Activated T-helper 1 cell treated with Interleukin-2 at 50 U/mL for 16 hours (primary cell): ENCODE measurements around the gene SMYD3.
"Not testable (repeated sequence)": the region's sequence is repeated elsewhere in the genome, so short reads cannot be mapped to it uniquely, and the experiment has no call there.

Experiments used
- DNase-seq: peaks from one replicate; pipeline ENCODE4 v3.0.0-alpha.2; 2020; ENCODE audit warnings: low read depth

SMYD3 gene

GRCh38 chr1:245768596-245768995 is 738.5 kb downstream of the SMYD3 start:
- DNase-seq = no peak

- no peak for DNase-seq
Measured at GRCh38 chr1:245765230-245766000, 741.7 kb downstream of the SMYD3 start.

DNA sequence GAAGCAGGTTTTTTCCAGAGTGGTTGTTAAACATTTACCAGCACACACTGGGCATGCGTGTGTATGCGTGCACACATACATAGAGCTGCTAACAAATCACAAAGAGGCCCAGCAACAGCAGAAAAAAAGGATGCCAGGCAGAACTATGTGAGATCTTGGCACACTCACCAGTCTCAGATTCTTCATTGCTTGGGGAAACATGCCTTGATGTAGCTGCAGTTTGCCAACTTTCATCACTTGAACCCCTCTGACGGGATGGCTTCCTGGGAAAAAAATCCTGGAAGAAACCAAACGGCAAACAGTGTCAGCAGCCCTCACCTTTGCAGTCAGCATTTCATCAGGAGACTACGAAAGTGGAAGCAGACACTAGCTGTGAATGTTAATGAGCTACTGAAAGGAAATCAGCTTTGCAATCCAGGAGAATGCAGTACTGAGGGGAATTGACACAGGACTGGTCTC is 743.2 kb downstream of the SMYD3 start:
- DNase-seq = no peak

- no peak for DNase-seq
Measured at GRCh38 chr1:245762396-245762910, 744.6 kb downstream of the SMYD3 start.

- no peak for DNase-seq
Measured at GRCh38 chr1:245760301-245760700, 746.8 kb downstream of the SMYD3 start.

- DNase-seq = no peak
Measured at GRCh38 chr1:245754463-245754961, 752.6 kb downstream of the SMYD3 start.

DNA sequence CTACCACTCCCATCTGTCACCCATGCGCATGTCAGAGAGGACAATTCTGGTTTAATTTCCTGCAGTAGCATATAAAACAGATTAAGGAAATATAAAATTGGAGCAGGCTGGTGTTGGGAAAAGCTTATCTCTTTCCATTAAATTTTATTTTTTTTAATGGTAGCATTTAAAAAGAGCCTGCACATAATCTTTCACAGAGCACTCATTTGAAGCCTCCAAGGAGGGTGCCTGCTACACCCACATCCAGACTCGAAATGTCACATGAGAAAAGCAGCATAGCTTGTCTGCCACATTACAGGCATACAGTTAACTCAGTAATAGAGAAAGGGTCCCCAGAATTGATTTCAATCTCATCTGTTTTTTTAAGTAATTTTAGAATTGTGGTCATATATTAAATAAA is 753.3 kb downstream of the SMYD3 start:
- DNase-seq = no peak

GRCh38 chr1:245752561-245752960 is 754.5 kb downstream of the SMYD3 start:
- no peak for DNase-seq

- DNase-seq = no peak
Measured at GRCh38 chr1:245751726-245752470, 755.2 kb downstream of the SMYD3 start.

GRCh38 chr1:245751116-245751515 is 756.0 kb downstream of the SMYD3 start:
- no peak for DNase-seq

- DNase-seq = no peak
Measured at GRCh38 chr1:245750261-245750660, 756.8 kb downstream of the SMYD3 start.

DNA sequence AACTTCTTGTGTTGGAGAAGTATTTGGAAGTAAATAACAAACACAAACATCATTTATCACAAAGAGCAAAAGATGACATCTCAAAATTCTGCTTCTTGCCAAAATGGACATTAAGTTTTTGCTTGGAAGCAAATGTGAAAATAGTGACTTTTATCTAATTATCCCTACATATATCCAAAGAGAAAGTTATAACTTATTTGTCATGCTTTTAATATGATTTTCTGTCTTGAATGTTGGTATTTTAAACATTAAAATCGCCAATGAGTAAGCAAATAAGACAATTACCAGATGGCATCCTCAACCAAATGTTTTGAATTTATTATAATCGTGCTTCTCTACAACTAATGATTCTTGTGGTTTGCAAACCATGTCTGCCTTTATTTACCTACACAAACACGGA is 758.0 kb downstream of the SMYD3 start:
- DNase-seq = no peak

GRCh38 chr1:245748646-245749045 is 758.4 kb downstream of the SMYD3 start:
- DNase-seq = no peak

DNA sequence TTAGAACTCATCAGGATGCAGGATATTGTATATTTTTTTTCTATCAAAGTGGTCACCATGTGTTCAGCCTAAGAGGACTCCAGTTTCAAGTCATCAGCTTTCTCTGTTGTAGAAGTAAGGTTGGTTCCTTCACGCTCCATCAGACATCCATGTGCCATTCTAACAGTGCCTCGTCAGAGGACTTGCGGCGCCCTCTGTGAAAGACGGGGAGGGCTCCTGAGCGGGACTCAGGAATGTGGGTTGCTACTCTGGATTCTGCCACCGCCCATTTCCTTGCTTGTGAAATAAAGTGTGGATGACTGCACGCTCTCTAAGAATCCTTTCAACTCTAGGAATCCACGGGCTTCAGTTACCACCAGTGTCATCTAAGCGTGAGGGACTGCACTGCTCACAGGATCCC is 758.8 kb downstream of the SMYD3 start:
- no peak for DNase-seq

DNA sequence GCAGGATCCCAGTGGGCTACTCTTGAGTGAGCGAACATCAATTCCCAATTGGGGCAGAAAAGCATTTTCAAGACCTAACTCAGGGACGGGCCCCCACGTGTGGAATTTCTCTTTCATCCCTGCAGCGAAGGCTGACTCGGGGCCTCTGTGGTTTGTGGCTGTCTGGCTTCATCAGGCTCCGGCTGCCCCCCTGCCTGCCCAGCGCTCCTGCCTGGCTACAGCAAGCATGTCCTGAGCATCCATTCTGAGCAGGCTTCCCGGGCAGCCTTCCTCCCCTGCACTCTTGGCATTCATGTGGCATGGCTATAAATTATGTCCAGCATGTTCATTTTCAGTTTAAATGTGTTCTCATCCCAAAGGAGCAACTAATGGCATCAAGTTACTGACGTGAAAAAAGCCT is 764.2 kb downstream of the SMYD3 start:
- no peak for DNase-seq

GRCh38 chr1:245740336-245740735 is 766.7 kb downstream of the SMYD3 start:
- DNase-seq = not testable (repeated sequence)

DNA sequence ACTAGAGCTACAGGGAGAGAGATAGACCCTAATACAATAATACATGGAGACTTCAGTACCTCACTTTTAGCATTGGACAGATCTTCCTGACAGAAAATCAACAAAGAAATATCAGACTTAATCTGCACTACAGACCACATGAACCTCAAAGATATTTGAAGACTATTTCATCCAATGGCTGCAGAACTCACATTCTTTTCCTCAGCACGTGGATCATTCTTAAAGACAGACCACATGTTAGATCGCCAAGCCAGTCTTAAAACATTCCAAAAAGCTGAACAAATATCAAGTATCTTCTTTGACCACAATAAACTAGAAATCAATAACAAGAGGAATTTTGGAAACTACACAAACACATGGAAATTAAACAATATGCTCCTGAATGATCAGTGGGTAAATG is 776.3 kb downstream of the SMYD3 start:
- DNase-seq = no peak

- DNase-seq = not testable (repeated sequence)
Measured at GRCh38 chr1:245728035-245728434, 779.0 kb downstream of the SMYD3 start.

DNA sequence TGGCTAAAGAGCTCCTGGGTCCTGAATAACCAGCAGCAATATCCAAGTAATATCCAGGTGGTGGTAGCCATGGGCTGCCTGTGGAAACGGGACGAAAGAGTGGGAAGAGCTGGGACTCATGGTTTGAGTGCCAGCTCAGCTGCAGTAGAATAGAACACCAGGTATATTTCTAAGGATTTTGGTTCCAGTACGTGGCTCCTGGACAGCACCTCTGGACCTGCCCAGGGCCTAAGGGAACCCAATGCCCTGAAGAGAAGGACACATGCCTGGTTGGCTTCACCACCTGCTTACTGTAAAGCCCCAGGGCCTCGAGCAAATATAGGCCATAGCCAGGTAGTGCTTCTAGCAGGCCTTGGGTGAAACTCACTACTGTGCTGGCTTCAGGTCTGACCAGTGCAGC is 785.6 kb downstream of the SMYD3 start:
- no peak for DNase-seq

- no peak for DNase-seq
Measured at GRCh38 chr1:245718951-245719350, 788.1 kb downstream of the SMYD3 start.

- no peak for DNase-seq
Measured at GRCh38 chr1:245718123-245718522, 789.0 kb downstream of the SMYD3 start.

DNA sequence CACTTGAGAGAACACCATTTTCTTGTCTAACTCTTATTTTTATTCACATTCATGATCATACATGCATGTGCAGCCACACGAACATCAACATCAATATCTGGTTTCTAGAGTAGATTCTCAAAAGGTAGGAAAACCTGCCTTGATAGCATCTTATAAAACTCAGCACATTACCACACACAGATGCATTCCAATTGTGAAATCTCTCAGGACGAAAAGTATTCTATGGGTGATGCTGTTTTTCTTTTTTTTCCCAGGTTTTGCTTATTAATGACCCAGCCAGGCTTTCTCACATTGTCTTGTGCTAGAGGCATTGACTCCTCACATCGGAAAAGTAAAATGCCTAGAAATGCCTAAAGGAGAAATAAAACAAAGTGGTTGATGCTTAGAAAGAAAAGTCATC is 789.5 kb downstream of the SMYD3 start:
- no peak for DNase-seq

DNA sequence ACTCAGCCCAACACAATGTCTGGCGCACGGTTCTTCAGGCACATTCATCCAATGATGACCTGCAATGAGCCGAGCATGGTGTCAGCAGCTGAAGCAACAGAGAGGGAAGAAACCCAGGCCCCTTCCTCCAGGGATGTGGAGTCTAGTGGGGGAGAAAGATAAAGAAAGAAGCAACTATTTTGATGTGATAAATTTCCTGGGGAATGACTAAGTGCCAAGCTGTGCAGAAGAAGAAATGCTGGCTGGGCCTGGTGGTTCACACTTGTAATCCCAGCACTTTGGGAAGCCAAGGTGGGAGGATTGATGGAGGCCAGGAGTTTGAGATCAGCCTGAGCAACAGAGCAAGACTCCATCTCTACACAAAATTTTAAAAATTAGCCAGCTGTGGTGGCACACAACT is 790.5 kb downstream of the SMYD3 start:
- no peak for DNase-seq
